Activated CD8-positive, alpha-beta memory T cell treated with anti-CD3 and anti-CD28 coated beads, Interleukin-2, amount 50 U/mL, for 48 hours (primary cell): ENCODE results near the gene GLP1R.

Source experiments
- DNase-seq: peaks from one replicate; pipeline ENCODE4 v3.0.0-alpha.2; 2020

GLP1R gene

GRCh38 chr6:39065561-39065960 lies 17.0 kb downstream of the GLP1R start:
- DNase-seq, result no peak

GRCh38 chr6:39068391-39068790 lies 19.8 kb downstream of the GLP1R start:
- no peak for DNase-seq

- no peak for DNase-seq
Measured at GRCh38 chr6:39072830-39073229, 24.2 kb downstream of the GLP1R start.

- peak; percentile 44 for DNase-seq
Measured at GRCh38 chr6:39073471-39074355, 25.1 kb downstream of the GLP1R start.

GRCh38 chr6:39074486-39074885 lies 25.9 kb downstream of the GLP1R start:
- DNase-seq, result no peak

GRCh38 chr6:39075010-39075686 lies 26.6 kb downstream of the GLP1R start:
- DNase-seq, result no peak

- DNase-seq, result no peak
Measured at GRCh38 chr6:39075807-39076622, 27.4 kb downstream of the GLP1R start.

GRCh38 chr6:39076623-39077535 lies 28.3 kb downstream of the GLP1R start:
- no peak for DNase-seq

- no peak for DNase-seq
Measured at GRCh38 chr6:39077882-39078594, 29.5 kb downstream of the GLP1R start.

GRCh38 chr6:39078695-39079094 lies 30.1 kb downstream of the GLP1R start:
- DNase-seq, result peak; percentile 44

- DNase-seq, result no peak
Measured at GRCh38 chr6:39079197-39080125, 30.9 kb downstream of the GLP1R start.

GRCh38 chr6:39080246-39080875 lies 31.8 kb downstream of the GLP1R start:
- no peak for DNase-seq

- DNase-seq, result no peak
Measured at GRCh38 chr6:39082310-39082709, 33.7 kb downstream of the GLP1R start.

GRCh38 chr6:39083231-39083634 lies 34.7 kb downstream of the GLP1R start:
- DNase-seq, result peak; percentile 53

GRCh38 chr6:39084506-39084905 lies 35.9 kb downstream of the GLP1R start:
- DNase-seq, result peak; percentile 40

- DNase-seq, result peak; percentile 42
Measured at GRCh38 chr6:39085129-39085797, 36.7 kb downstream of the GLP1R start.

GRCh38 chr6:39086294-39086693 lies 37.7 kb downstream of the GLP1R start:
- peak; percentile 58 for DNase-seq

GRCh38 chr6:39086711-39087110 lies 38.1 kb downstream of the GLP1R start:
- no peak for DNase-seq

GRCh38 chr6:39087197-39087596 lies 38.6 kb downstream of the GLP1R start:
- no peak for DNase-seq
